Limb (tissue), 2 donors: Measurements from ENCODE around the gene WDR35.

Source experiments
- DNase-seq, 2 donors: peaks; one replicate each; pipeline ENCODE4 v3.0.0-alpha.2; 2016; ENCODE audit errors: extremely low spot score in 2 of 2

The WDR35 gene

GRCh38 chr2:19989667-19990415, at the start of gene WDR35:
Gene WDR35, minus strand, starts transcription at chr2:19990105. Its CDS starts 90 bp downstream, at chr2:19990015.
- DNase-seq, result peak; percentile 88 to 94

GRCh38 chr2:20037660-20038059, 47.8 kb upstream of the WDR35 start:
- no peak for DNase-seq

DNA sequence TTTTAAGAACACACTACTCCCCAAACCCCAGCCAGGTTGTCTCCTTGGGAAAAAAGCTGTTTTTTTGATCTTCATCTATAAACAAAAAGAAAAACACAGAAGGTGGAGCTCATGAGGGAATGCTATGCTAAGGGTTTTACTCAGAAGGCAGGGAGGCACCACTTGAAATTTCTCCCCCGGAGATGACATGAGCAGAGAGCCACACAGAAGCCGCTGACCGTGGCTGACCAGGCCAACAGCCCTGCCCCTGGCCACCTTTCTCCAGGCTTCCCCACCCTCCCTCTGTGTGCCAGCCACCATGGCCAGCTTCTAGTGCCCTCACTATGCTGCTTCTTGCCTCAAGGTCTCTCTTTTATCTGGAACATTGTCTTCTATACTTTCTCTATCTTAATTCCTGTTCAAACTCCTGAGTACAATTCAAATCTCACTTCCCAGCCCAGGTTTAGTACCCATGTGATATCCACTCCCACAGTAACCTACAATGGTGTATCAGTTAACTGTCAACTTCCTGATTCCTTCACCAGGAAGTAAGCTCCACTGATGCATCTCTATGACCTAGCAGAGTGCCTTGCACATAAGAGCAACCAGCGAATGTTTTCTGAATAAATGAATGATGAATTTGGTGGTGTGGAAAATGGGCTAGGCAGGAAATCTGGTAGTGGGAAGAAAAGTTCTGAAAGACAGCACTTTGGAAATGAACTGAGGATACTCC, 46.2 kb upstream of the WDR35 start:
- no peak for DNase-seq

- no peak for DNase-seq
Observed at GRCh38 chr2:20034821-20035220, 44.9 kb upstream of the WDR35 start.

DNA sequence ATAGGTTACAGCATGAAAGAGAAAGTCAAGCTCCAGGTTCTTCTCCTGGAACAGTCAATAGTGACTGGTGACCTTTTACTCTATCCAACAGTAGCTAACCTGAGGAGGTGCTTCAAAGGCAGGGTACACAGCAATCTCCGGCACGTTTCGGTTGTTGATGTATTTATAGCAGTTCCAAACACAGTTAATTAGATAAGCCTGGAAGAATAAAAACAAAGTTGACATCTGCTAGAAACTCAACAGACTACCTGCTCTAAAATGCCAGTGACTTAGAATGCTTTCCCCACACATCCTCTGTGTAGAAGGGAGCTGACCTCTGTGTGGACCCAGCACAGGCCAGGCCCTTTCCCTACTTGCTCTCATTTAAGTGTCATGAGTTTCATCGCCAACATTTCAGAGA, 44.3 kb upstream of the WDR35 start:
- DNase-seq, result no peak

DNA sequence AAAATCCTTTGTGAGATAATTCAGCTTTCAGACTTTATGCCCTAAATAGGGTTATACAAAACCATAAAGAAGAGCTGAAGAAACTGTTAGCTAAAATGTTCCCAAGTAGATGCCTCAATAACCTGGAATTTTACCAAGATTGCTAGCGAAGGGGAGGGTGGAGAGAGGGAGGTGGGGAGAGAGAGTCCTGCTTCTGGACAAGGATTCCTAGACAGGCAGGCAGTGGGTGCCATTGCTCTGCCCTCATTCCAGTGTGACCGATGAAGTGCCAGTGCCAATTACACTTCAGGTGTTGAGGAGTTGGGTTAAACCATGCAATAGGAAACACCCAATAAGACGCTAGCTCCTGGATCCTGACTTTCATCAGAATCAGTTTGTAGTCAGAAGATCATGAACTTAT, 43.4 kb upstream of the WDR35 start:
- DNase-seq, result no peak

DNA sequence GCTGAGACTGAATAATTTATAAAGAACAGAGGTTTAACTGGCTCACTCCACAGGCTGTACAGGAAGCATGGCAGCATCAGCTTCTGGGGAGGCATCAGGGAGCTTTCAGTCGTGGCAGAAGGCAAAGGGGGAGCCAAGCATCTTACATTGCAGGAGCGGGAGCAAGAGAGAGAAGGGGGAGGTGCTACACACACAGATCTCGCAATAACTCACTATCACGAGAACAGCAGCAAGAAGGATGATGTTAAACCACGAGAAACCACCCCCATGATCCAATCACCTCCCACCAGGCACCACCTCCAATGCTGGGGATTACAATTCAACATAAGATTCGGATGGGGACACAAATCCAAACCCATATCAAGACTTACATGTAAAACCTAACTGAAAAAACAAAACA, 40.3 kb upstream of the WDR35 start:
- no peak for DNase-seq

- DNase-seq, result no peak
Observed at GRCh38 chr2:20027705-20028434, 38.0 kb upstream of the WDR35 start.

DNA sequence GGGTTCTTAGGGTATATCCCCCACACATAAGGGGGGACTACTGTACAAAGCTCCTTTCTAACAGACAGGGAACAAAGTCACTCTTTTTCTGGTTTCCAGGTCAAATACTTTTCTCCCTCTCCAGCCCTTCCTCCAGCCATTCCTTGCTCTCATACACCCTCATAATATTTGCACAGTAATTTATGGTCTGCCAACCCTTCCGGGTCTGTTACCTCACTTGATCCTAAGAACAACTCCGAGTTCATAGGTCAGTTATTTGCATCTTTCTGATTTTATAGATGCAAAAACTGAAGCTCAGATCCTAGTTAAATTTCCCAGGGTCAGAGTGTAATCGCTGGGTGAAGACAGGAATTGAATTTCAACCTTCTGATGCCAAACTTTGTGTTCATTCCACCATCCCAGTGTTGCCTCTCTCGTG, 37.4 kb upstream of the WDR35 start:
- DNase-seq, result no peak

- DNase-seq, result no peak
Observed at GRCh38 chr2:20025065-20025786, 35.3 kb upstream of the WDR35 start.

DNA sequence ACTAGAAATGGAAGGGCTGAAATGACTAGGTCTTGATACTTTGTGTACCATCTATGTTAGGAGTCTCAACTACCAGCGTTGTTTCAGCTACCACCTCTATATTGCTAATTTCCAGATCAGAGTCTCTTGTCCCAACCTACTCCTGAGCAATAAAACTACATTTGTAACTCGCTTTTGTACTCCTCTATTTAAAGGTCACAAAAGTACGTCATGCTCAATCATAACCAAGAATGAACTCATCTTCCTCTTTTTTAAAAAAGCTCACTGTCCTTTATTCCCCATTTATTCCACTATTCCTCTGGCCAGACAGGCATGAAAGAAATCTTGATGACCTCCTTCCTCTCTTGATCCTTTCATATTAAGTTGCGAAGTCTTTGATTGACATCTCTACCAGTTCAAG, 33.8 kb upstream of the WDR35 start:
- no peak for DNase-seq

GRCh38 chr2:20021405-20022009, 31.6 kb upstream of the WDR35 start:
- no peak for DNase-seq

DNA sequence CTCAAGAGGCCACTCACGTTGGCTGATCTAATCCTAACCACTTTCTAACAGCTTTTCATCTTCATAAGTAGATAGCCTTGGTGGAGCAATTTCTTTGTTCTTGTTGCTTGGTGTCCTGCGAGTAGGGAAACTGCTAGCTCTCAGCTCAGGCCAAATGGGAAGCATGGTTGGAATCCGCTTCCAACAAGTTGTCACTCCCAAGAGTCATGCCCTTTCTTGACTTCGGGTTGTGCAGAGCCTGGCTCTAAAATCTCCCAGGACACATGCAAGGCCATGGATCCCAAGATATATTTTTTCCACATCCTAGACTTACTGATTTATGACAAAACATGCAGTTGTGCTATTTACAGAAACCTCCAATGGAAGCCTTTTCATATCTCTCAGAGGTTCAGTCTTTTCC, 29.8 kb upstream of the WDR35 start:
- no peak for DNase-seq

DNA sequence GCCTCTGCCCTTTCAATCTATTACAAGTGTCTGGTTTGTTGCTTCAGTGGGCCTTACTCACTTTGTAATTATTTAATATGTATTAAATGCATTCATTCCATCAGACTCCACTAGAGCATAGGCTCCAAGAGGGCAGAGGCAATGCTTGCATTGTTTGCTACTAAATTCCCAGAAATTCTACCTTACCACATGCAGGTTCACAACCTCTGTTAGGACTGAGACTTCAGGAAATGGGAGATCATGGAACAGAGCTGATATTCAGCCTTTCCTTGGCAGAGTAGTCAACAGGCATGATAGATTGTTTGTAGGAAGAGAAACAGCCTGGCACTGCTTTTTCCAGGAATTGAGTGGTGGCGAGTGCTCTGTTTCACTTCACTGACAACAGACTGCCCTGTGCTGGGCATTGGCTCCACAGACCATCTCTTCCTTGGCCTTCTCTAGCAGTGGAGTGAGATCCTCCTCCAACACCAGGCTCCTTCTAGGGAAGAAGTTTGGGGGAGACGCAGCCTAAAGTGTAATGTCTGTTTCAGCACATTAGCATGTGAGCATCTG, 28.8 kb upstream of the WDR35 start:
- DNase-seq, result no peak

- no peak for DNase-seq
Observed at GRCh38 chr2:20016346-20016745, 26.4 kb upstream of the WDR35 start.

GRCh38 chr2:20015482-20016083, 25.7 kb upstream of the WDR35 start:
- peak in 1 of 2 donors; percentile 59 for DNase-seq

- DNase-seq, result peak in 1 of 2 donors; percentile 48
Observed at GRCh38 chr2:20013126-20013849, 23.4 kb upstream of the WDR35 start.

GRCh38 chr2:20012282-20013125, 22.6 kb upstream of the WDR35 start, which contains the start of gene MATN3:
Gene MATN3, minus strand, starts transcription at chr2:20012668. Its CDS starts 37 bp downstream, at chr2:20012631.
- DNase-seq, result peak in 1 of 2 donors; percentile 70

DNA sequence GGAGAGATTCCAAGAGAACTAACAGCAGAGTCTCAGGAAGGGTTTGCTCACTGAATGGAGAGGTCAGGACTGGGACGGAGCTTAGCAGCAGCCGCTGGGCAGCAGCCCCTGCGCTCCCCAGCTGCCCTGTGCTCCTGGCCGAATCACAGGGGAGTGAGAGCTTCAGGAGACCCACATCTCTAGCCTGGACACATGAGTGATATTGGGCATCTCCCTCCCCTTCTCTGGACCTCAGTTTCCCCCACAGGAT, 22.1 kb upstream of the WDR35 start:
- no peak for DNase-seq
